ENCODE data around the gene STAT4.
"Not testable (repeated sequence)": the region's sequence is repeated elsewhere in the genome, so short reads cannot be mapped to it uniquely, and the experiment has no call there.

STAT4 gene

DNA sequence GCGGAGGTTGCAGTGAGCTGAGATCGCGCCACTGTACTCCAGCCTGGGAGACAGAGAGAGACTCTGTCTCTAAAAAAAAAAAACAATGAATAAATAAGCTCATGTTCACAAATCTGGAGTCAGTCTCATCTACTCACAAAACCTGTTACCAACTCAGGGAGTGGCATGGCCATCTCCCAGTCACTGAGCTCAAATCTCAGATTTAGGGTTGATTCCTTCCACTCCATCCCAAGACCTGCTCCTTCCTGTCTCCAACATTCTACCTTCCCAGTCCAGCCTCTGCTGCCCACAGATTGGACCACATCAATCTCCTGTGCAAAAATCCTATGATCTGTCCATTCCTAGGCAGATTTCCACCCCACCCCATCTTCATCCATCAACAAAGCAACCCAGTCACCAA lies 138.4 kb downstream of the STAT4 start:
- no peak for DNase-seq

DNA sequence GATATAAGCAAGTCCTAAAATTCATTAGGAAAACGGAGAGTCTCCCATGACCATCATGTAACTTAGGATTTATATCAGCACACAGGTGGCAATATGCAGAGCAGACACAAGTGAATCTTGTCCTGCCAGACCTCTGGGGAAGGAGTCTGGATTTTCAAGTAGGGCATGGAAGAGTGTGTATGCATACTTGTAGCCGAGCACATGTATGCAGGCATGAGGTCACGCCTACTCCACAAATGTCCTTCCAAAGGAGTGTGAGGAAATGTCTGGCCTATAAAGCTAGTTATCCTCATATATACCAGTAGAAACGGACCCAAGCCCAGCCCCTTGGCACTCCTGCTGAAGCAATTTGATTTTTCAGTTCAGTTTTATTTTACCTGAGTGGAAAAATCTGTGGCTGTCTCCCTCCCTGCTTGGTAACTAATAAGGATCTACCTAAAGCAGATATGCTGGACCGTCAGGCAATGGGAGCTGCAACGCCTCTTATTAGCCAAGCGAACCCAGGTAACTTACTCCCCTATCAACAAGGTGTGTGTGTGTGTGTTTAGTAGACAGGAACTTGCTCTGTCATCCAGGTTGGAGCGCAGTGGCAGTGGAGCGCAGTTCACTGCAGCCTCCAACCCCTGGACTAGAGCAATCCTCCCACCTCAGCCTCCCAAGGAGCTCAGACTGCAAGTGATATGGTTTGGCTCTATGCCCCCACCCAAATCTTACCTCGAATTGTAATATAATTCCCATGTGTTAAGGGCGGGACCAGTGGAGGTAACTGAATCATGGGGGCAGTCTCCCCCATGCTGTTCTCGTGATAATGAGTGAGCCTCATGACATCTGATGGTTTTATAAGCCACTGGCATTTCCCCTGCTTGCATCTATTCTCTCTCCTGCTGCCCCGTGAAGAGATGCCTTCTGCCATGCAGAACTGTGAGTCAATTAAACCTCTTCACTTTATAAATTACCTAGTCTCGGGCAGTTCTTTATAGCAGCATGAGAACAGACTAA lies 139.6 kb downstream of the STAT4 start:
- no peak for DNase-seq

DNA sequence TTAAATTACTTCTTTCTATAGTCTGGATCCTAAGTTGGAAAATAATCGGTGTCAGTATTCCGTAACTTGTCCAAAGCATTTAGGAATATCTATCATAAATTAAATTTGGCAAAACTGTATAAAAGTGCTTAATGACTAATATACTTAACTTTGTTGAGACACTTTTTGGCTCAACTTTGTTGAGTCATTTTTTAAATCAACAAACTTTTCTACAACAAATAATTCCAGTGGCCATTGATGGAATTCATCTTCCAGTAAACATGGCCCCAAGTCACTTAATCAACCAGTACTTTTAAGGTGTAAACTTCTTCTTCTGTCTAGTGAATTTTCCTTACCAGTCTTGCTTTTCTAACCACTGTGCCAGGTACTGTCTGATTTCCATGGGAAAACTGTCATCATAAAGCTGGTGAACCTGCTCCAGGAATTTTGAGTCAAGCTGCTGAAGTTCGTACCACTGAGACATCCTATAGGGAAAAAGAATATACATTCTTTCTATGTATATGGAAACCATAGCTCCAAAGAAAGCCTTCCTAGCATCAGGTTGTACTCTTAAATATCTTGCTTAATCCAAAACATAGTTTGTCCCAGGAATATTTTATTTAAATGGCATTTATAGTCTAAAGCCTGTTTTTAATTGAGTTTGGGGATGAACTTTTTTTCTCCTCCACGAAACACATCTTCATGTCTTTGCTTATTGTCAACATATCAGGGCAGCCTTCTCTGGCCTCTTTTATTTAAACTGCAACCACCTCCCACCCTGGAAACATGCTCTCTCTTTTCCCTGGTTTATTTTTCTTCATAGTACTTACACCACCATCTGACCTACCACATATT lies 141.0 kb downstream of the STAT4 start:
- no peak for DNase-seq

DNA sequence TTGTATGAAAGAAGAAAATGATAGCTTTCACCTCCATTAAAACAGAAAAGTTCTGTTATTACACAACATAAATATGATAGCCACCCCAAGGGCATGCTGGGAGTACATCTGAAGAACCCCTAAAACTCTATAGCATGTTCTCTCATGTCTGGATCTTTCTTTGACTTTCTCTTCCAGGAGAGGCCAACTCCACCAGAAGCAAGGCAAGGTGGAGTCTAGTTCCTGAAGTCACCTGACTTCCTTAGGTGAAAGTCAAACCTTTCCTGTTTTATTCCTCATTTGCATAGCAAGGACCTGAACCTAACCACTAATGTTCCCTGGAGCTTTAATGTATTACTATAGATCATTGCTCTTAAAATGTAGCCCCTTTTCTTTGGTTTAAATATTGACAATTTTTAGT lies 142.5 kb downstream of the STAT4 start:
- no peak for DNase-seq

DNA sequence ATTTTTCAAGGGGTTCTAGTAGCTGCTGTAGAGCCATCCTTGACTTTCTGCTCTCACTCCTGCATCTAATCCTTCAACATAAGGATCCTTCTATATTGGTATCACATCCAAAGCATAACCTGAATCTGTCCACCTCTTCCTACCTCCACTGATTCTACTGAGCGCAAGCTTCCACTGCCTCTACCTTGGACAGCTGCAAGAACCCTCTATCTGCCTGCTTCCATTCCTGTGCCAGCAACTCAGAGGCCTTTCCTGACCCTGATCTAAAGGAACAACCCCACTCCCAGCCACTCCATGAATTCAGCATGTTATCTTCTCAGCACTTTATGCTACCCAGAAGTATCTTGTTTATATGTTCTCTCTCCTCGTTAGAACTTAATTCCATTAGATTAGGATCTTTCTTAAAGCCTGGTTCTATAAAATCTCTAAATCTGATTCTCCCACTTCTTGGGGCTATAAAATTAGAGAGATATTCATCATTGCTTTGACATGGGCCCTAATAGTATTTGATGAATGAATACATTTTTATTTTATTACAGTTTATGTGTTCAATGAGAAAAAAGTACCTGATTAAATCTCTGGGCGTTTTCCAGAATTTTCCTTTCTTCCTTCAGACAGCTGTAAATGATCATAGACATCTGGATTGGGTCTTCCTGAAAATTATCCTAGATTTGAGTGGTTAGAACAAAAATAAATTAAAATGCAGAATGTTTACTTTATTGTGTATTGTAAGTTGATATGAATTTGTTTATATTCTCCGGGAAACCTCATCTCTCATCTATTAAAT lies 143.6 kb downstream of the STAT4 start:
- no peak for DNase-seq

DNA sequence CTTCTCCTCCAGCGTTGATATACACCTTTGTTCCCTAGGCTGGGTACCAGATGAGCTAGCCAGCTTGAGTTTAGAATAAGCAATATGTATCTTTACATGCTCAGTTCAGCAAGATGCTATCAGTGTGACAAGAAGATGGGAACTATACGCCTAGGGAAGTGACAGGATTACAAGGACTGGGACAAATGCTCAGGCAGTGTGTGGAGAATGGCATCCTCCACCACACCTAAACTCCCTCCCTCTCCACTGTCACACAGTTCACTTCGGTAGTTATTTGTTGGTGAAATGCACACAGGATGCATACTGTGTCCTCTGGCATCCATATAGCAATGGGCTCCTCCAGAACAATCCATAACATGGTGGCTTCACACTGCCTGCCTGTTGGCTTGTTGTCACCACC lies 144.5 kb downstream of the STAT4 start:
- DNase-seq: no peak

DNA sequence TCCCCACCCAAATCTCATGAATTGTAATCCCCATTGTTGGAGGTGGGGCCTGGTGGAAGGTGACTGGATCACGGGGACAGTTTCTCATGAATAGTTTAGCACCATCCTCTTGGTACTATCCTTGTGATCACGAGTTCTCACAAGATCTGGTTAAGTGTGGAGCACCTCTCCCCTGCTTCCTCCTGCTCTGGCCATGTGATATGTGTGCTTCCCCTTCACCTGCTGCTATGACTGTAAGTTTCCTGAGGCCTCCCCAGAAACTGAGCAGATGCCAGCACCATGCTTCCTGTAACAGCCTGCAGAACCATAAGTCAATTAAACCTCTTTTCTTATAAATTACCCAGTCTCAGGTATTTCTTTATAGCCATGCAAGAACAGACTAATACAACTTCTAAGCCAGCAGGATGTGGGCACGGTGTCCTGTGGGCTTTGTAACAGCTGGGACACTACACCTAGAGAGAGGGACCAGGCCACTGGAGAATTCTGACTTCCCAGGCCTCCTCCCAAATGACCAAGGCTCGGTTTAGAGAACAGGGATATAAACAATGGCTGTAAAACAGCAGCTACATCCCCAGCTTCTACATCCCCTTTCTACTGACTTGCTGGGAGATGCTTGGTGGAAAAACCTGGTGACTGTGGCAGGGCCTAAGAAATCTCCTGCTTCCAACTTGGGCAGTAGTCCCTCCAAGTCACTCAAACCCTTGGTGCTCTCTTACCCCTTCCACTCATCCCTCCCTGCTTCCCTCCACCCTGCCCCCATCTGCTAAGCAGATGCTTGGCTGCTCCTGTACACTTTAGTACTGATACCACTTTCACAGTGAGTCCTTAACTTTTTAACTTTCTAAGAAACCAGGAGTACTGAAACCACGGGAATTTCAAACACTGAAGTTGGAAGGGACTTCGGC lies 147.1 kb downstream of the STAT4 start:
- no peak for DNase-seq

DNA sequence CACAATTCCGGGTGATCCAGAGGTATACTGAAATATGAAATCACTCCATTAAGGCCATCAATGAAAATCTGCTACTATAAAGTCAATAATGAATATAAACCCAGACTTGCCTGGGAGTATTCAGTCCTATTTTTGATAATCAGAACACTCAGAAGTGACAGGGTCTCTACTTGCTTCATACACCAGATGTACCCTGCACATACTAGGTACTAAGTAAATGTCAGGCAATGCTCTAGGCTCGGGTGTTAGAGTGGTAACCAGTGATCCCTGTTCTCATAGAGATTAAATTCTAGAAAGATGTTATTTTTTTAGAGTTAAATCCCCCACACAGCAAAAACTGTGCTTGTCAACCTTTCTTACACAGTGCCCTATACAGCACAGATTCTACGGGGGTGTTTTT lies 149.2 kb downstream of the STAT4 start:
- no peak for DNase-seq

DNA sequence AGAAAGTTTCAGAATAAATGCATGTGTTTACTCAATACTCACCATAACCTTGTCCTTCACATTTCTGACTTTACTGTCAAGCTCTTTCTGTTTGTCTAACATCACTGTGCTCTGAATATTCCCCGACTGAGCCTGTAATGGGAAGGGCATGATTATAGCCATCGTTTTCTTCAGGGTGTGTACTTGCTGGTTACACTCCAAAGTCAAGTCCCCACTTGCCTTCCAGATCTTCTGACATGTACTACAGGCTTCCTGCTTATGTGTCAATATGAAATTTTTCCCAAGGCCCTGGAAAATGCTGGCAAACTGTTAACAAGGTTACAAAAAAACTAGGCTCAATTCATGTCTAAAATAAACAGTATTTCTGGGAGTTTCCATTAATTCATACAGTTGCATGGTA lies 149.8 kb downstream of the STAT4 start:
- no peak for DNase-seq

DNA sequence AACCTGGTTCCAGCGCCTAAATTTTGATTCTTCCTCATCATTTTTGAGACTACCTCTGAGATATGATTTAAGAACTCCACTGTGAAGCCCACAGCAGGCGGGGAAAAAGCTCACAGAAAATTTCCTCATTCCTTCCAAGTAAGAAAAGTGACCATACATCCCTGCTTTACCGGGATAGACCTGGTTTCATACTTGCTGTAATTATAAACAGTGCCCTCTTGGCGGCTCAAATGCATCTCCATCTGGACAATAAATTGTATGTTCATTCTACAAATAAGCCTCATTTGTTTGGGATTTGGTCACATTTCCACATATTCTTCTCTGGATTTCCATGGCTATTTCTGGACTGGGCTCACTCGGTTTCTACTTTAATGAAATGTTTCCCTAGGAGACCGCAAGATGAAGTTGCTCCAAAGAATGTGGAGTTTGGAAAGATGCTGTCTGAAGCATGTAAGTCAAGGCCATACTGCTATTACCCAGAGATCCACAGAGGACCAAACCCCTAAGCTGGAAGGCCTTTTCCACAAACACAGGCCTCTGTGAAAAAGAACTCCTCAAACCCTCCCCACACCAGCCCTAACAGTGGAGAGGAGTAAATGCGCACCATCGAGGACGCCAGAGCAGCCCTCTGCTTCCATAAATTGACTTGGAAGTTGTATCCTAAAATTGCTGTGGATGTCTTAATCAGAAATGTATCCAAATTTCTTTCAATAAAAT lies 150.7 kb downstream of the STAT4 start:
- DNase-seq: no peak

DNA sequence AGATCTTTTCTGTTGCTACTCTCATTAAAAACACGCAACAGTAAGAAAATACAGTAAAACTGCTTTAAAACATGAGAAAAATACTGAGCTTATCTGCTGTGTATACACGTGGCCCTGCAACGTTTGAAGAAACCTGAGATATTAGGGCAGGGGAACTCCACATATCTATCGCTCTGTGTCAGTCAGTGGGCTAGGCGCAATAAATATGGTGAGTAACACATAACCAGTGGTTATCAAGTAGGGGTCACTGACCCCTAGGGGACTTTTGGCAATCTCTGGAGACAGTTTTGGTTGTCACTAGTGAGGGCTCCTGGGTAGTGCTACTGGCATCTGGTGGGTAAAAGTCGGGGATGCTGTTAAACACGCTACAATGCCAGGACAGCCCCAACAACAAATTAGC lies 151.7 kb downstream of the STAT4 start:
- no peak for DNase-seq

DNA sequence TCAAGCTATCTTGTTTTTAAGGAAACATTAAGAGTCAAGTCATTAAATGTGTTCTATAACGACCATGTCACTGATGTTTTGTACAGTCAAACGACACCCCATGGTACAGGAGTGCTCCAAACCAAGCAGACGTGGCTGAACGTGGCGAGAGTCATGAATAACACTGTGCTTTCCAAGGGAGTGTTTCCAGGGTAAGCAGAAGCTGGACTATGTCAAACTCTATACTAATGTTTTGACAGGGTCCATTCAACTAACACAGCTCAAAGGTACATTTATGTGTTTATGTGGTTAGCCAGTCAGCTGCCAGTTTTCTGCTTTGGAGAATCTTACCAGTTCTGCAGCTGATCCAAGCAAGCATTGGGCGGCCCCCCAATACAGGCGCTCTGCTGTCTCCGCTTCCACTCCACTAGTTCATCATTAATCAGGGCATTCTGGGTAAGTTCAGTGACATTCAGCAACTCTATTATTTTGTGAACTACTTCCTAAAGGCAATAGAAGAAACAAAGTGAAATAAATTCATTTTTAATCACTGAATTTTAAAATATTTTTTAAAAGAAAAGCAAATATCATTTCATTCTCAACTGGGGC lies 153.2 kb downstream of the STAT4 start:
- no peak for DNase-seq

DNA sequence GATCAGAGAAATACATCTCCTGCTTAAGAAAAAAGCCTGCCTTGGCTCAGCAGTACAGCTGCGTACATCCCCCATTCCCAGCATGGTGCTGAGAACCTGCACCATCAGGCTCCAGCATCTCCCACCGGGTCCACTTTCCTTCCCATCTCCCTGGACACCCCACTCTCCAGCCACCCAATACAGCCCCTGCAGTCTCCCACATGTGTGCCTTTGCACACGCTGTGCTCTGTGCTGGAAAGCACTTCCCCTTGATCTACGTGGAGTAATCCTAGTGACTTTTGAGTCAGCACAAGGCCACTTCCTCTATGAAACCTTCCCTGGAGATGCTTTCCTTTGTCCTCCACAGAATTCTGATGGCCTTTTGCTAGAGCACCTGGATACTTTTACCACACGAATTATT lies 153.8 kb downstream of the STAT4 start:
- DNase-seq: no peak

DNA sequence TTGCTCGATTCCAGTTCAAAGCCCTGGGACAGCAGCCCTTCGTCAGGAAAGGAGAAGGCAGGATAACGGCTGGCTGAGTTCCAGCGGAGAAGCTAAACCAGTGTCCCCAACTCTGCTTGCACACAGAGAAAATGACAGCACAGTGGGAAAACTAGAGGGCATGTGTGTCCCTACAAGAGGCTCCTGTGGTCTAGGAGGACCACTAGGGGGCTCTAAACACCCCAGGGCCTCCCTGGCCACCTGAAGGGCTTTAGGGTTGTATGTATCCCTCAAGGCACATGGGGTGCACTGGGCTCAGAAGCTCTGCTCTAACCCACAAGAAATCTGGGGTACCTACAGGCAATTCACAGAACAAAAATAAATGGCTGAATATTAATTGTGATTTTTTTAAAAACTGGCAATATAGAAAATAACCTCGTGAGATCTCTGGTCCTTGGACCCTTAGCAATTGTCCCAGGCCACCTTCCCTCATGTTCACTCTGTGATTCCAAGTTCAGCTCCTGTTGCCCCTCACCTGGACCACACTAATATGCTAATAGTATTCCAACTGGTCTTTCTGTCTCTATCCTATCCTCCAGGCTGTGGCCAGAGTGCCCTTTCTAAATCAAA lies 154.4 kb downstream of the STAT4 start:
- DNase-seq: no peak

DNA sequence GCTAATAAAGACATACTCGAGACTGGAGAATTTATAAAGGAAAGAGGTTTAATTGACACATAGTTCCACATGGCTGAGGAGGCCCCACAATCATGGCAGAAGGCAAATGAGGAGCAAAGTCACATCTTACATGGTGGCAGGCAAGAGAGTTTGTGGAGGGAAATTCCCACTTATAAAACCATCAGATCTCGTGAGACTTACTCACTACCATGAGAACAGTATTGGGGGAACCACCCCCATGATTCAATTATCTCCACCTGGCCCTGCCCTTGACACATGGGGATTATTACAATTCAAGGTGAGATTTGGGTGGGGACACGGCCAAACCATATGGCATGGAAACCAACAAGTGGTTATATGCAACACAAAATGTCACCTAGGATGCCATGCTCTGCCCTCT lies 155.5 kb downstream of the STAT4 start:
- DNase-seq: not testable (repeated sequence)

DNA sequence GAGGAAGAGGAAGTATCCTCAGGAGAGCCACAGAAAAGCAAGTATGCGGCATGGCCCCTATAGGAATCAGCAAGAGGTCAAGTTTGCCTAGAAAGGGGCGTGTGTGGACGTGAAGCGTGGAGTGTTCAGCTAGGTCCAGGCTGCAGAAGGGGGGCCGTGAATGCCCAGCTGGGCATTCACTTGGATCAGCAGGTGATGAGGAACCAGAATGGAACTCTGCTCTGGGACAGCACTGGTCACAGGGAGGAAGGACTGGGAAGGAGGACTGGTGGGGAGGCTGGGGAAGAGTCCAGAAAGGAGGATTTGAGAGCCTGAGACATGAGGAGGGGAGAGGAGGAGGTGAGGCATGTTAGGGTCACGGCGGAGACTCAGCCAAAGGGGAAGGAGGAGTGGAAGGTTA lies 156.6 kb downstream of the STAT4 start:
- DNase-seq: no peak

DNA sequence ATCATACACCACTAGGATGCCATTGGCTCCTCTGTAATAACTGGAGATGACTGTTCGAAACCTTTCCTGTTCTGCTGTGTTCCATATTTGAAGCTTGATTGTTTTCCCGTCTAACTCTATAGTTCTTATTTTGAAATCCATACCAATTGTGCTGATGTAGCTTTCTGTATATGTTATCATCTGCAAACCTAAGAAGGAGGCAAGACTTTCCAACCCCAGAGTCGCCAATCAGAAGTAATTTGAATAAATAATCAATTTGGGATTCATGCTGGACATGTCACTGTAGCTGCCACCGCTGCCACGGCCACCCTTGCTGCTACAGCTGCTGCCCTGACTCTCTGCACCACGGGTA lies 157.5 kb downstream of the STAT4 start:
- no peak for DNase-seq

DNA sequence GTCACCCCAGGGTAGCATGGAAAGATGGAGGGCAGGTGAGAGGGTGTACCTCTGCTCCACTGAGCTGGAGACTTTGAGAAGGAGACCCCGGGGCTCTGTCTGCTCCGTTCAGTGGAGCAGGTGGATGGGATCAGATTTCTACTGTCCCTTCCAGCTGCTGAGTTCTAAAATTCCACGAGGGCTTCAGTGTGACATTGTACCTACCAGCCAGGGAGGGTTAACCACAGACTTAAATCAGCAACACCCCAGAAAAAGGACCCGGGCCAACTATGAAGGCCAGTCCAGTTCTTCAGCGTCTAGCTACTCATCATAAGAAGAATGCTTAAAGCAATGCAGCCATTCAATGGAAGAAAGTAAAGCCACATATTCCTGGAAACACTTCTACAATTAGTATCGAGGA lies 160.7 kb downstream of the STAT4 start:
- DNase-seq: no peak

DNA sequence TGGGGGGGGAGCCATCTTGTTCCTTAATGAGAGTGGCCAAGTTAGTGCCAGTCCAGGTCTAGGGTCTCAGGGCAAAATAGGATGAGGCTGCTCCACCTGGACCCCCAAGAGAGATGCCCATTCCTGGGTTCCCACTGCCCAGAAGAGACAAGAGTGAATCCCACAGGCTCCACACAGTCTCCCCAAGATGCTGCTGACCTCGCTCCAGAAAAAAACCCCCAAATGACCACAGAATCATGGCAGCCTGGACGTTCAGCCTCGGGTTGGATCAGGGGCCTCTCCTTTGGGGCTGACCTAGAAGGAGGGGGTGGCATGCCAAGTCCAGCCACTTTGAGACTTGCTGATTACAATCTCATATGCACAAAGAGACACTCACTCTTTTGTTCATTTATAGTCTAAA lies 161.9 kb downstream of the STAT4 start:
- DNase-seq: no peak

DNA sequence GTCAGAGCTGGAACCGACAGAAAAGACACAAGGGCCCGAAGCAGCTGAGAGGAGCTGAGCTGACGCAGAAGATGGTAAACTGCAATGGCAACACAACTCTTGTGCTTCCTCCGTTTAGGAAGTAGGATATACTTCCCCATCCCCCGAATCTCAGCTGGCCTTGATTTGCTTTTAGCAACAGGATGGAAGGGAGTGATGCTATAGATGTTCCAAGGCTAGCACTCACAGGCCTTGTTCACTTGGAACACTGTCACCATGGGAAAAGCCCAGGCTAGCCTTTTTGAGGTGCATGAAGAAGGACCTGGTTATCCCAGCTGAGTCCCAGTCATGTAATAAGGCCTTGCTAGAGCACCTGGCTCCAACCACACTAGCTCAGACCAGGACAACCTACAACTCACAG lies 162.9 kb downstream of the STAT4 start:
- DNase-seq: no peak

DNA sequence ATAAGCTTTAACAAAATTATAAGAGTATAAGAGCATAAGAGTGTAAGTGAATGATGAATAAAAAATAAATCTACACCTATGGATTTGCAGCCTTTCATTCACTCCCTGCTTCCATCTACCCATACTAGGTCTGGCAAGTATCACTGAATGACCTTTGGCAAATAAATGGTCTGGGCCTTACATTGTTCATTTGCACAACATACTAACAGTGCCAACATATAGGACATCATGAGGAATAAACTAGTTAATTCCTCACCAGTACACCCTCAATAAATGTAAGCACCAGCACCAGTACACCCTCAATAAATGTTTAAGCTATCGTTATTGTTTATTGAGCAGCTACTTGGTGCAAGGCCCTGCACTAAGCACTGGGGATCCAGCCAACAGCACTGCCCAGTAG lies 163.7 kb downstream of the STAT4 start:
- DNase-seq: no peak
